Mucosa of gallbladder (tissue), 1 donor: ENCODE data around the gene TUBGCP6. TPM values are rescaled to one million over a fixed set of nuclear protein-coding genes. Genes with fewer than 3 reads are reported as not detected.
A peak's percentile ranks its signal among the peaks of the same experiment; 100 is the strongest.

Experiments
- DNase-seq: peaks from one replicate; pipeline ENCODE4 v3.0.0-alpha.2; 2020; ENCODE audit warnings: low spot score
- total RNA-seq: library from RNA; stranded (reverse); gene quantifications from one replicate; pipeline ENCODE4 v1.2.1, GENCODE V29; 2021
- donor health status: DM: no; HTN: no; CAD: no.

TUBGCP6 gene
- total RNA-seq, 1 donor from 2014 or later, result 64.4 TPM

DNA sequence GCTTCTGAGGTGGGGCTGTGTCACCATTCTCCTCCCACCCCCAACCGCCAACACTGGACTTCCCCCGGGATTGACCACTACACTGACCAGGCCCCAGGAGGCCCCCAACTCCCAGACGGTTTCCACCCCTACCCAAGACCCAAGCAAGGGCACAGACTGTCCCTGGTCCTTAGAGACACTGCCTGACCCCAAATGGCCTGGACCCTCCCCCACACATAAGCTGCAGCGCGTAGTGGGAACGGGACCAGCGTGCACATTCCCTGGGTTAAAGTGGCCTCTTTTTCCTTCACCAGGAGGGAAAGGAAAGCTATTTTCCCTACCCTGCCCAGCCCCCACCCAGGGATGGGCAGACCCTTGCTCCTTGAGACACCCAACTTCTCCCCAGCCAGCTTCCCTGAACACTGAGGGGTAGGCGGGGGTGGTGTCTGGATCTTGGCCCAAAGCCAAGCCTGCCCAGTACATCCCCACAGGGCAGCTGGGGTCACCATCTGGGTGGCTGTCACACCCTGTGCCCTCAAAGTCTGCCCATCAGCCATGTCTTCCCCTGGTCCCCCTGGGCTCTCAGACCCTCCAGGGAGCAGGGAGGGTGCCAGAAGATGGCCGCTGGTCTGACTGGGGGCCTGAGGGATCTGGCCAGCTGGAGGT, 18.3 kb upstream of the TUBGCP6 start:
- DNase-seq, result no peak

- no peak for DNase-seq
These were observed 17.7 kb upstream of the TUBGCP6 start for GRCh38 chr22:50262460-50262911.

GRCh38 chr22:50261615-50262459, 17.0 kb upstream of the TUBGCP6 start, which contains the start of gene MAPK12:
Gene MAPK12 (minus strand): TSS chr22:50261683. CDS start chr22:50261509, 174 bp downstream.
- no peak for DNase-seq

- no peak for DNase-seq
These were observed 16.2 kb upstream of the TUBGCP6 start for GRCh38 chr22:50260801-50261614.

DNA sequence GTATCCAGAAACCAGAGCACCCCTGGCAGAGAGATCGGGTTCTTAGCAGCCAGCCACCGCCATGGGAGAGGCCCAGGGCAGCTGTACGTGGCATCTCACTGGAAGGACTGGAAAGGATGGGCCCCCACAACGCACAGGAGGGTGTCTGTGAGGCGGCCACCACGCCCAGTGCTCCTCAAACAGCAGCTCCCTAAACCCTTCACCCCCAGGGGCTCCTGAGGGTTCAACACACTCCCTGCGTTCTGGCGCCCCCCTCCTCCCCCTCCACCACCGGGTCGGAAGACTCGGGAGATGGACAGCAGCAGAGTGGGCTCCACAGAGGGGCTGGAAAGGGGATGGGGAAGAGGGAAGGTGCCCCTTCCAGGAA, 15.6 kb upstream of the TUBGCP6 start:
- no peak for DNase-seq

DNA sequence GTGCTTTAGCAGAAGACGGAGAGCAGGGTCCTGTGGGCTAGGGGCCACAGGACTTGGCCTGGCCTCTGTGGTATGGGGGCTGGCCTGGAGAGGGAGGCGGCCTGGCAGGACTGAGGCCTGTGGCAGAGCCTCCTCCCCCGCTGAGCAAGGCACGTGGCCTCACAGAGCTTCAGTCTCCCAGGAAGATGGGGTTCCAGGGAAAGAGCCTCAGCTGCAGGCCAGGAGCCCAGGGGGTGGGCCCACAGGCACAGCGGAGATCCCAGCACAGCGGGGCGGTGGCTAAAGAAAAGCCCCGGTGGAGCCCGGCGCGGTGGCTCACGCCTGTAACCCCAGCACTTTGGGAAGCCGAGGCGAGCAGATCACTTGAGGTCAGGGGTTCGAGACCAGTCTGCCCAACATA, 14.5 kb upstream of the TUBGCP6 start:
- no peak for DNase-seq

DNA sequence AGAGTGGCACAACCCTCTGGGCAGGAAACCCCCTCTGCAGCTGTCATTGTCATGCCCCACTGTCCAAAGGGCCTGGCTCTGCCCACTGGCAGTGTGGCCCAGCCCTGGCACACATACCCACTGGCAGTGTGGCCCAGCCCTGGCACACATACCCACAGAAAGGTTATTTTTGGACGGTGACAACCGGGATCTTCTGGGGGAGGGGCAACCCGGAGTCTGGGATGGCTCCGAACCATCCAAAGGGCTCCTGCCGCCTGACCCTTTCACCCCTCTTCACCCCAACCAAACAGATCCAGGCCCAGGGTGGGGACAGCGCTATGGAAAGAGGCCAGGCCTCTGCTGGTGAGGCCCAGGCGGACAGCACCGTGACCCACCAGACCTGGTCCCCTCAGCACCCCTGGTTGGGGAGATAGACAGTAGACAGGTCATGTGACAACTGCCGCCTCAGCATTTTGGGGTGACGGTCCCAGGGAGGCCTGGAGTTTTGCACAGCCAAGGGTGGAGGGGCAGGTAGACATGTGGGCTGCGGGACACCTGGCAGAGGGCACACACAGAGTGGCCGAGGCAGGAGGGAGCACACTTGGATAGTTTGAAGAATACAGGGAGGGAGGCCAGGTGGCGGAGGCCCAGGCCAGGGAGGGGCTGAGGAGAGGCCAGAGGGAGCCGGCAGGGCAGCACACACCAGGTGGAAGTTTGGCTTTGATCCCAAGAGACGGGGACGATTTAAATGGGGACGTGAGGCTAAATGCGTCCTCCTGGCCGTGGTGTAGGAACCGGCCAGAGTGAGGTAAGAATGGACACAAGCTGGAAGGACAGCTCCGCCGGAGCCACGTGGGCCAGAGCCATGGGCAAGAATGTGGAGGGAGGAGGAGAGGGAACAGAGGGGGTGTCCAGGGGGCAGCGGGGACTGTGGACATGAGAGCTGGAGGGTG, 13.8 kb upstream of the TUBGCP6 start:
- DNase-seq, result no peak

DNA sequence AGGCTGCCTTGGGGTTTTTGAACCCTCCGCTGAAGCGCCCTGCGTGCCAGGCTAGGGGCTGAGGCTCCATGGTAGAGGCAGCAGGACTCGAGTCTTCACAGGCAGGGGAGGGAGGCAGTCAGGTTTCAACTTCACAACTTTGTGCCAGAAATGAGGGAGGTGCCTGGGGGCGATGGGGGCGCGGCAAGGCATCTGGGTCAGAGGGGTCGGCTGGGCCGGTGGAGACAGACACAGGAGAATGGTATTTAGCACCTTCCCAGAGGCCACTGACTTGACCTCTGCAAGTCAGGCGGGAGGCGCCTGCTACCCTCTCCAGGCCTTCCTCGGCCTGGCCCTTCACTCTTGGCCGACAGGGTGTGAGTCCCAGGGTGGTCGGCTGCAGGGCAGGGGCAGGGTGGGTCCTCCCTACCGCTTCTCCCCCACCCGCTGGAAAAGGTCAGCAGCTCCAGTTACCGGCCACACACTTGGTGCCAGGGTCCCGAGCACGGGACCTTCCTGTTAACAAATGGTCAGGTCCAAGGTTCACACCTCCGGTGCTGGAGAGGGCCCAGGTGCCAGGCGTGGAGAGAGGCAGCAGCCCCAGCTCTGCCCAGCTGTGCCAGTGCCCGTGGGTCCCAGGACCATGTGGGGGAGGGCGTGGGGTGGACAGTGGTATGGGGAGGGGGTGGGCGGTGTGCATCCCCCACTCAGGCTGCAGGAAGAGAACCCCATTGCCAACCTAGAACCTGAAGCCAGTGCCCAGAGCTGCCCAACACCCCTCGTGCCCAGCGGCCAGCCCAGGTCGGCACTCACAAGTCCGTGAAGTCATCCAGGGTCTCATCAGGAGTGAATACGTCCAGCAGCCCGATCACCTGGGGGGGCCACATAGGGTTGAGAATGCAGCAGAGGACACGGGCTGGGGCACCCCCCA, 12.9 kb upstream of the TUBGCP6 start:
- no peak for DNase-seq

DNA sequence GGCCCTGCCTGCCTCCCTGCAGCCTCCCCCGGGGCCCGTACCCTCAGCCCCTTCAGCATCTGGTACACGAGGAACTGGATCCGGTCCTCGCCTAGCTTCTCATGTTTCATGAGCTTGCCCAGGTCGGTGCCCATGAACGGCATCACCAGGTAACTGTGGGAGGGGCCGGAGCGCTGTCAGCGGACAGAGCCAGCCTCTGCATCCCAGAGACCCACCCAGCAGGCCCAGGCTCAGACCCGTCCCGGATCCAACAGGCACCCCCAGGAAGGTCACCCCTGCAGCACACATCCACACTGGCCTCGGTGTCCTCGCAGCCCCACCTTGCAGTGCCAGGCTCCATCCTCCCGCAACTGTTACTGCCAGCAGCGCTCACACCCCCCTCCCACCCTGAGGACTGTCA, 12.2 kb upstream of the TUBGCP6 start:
- DNase-seq, result no peak

DNA sequence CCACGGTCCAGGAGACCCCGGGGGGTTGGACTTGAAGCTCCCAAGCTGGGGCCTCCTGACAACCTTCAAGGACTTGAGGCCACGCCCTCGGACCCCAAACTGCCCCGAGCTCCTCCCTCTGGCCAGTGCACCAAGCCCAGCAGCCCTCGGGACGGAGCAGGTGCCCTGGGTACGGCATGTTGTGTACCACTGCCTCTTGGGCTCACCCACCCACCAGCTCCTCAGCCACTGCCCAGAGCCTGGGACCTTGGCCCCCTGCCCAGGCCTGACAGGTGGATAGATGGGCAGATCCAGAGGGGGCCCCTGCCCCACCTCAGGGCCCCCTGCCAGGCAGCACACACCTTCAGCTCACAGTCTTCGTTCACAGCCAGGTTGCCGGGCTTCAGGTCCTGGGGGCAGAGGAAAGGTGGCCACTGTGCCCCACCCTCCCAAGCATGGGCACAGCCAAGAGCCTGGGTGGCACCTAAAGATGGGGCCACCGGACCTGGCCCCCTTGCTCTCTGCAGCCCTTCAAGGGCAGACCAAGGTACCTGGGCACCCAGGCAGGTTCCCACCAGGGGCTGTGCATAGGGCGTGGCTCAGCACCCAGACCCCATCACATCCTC, 11.5 kb upstream of the TUBGCP6 start:
- DNase-seq, result no peak

DNA sequence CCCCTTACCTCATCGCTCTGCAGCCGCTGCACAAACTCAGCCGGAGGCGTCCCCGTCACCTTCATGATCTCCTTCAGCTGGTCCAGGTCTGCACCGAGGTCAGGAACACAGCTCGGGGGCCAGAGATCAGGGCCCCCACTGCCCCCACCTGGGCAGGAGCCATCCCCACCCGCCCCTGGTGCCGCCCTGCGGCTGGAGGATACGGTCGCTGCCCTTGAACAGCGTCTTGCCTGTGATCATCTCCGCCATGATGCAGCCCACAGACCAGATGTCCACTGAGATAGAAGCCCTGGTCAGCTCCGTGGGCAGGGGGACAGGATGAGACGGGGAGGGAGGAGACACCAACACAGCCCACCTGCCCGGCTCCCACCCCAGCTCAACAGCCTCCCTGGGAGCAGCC, 10.8 kb upstream of the TUBGCP6 start:
- no peak for DNase-seq

DNA sequence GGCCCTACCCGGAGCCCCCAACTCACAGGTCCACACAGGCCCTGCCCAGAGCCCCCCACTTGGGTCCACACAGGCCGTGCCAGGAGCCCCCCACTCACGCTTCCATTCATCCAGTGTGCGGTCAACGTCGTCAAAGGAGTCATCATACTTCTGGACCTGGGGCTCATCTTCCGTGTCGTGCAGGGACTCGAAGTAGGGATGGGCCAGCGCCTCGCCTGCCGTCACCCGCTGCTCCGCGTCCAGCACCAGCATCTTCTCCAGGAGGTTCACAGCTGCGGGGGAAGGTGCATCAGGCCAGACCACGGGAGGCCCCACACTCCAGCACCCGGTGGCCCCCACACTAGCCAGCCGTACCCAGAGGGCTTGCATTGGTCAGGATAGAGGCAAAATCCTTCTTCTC, 10.3 kb upstream of the TUBGCP6 start:
- DNase-seq, result no peak

GRCh38 chr22:50253941-50254340, 9.1 kb upstream of the TUBGCP6 start:
- no peak for DNase-seq

- no peak for DNase-seq
These were observed 8.5 kb upstream of the TUBGCP6 start for GRCh38 chr22:50253046-50253915.

DNA sequence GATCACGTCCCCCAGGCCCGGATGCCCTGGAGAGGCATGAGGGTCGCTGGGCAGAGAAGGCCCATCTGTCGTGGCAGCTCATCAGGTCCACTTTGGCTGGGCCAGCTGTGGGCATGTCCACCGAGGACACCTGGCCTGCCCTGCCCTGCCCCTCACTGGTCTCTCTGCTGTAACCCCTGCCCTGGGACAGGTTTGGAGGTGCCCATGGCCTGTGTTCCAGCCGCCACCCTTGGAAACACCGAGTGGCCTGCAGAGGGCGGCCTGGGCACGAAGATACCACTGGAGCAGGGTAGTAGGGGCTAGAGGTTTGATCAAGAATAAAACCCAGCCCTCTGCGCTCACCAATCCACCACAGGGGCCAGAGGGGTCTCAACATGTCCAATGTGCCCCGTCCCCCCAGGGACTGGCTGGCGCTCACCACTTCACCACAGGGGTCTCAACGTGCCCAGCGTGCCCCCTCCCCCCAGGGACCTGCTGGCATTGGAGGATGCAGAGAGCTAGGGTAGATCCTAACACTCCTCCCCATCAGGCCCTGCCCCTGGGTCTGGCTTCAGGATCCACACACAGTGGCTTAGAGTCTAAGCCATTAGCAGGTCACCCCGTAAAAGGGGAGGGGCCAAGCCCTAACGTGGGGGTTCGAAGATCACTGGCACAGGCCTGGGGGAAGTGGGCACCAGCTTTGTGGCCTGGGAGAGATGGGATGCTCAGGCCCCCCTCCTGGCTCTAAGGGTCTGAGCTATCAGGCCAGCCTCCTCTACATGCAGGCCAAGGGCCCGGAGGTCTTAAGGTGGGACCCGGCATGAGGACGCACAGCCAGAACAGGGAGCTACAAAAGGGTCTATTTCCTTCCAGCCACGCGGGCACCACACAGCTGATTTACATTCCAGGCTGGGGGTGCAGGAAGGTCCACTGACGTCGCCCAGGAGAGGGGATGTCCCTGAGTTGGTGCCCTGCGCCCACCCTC, 7.5 kb upstream of the TUBGCP6 start:
- DNase-seq, result peak; percentile 72

GRCh38 chr22:50251477-50252081, 6.8 kb upstream of the TUBGCP6 start:
- no peak for DNase-seq
